ENCODE measurements around the gene ERBB4.

The ERBB4 gene

DNA sequence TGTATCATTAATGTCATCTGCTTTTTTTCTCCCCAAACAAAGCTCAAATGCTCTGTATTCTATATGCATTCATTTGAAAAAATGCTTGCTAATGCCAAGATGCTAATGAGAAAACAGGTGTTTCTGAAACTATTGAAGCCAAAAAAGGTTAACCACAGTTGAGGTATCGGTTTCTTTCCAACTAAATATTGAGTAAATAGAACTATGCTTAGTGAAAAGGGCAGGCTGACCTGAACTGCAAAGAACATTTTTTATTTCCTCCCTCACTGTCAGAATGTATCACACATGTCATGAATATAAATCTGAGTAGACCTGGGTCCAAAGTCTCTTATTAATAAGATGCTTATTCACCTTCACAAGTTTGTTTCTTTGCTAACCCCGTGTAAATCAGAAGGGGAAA is 1115.6 kb downstream of the ERBB4 start:
- no peak for DNase-seq (ENCODE audit: low read depth in 2 of 2)

DNA sequence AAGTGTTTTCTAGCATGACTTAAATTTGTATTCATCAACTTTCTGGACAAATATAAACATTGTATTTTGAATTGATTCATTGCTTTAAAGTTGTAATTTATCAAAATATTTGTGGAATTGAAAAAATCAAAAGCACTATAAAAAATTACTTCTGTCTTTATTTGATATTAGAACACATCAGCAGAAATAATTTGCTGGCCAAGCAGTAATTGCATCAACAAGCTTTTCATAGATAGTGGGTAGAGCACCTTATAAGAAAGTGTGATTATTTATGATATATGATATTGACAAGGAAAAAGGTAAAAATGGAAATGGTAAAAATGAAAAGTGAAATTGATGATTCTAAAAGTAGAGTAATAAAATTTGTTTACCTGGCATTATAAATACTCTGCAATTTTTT is 1121.1 kb downstream of the ERBB4 start:
- no peak for DNase-seq (ENCODE audit: low read depth in 2 of 2)

DNA sequence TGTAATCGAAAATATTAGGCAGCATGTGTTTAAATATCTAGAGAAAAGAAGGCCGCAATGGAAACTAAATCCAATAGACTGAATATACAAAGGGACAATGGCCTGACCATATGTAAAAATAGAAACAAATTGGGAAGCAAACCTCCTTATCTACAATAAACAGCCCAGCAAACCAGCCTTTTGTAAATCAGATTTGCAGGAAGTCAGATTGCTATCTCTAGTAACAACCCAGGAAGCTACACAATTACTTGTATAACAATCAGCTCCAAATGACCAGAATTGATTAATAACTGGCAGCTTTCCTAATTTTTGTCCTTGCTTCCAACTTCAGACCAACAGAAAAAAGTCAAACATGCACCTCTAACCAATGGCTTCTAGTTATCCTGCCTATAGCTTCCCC is 1122.2 kb downstream of the ERBB4 start:
- no peak for DNase-seq (ENCODE audit: low read depth in 2 of 2)

DNA sequence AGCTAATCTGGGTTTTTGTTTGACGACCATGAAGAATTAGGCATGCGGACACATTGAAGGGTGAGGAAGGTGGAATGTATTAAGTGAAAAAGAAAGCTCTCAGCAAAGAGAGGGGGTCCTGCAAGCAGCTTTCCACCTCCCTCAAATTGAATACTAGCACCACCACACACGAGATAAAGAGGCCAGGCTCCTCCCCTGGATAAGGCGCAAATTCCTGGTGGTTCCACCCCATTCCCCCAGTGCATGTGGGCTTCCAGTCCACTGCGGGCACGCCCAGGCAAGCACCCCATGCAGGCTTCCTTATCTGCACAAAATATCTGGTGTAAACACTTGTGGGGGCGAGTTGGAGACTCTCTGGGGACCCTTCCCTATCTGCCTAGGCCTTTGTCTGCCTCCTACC is 1124.9 kb downstream of the ERBB4 start:
- no peak for DNase-seq (ENCODE audit: low read depth in 2 of 2)

DNA sequence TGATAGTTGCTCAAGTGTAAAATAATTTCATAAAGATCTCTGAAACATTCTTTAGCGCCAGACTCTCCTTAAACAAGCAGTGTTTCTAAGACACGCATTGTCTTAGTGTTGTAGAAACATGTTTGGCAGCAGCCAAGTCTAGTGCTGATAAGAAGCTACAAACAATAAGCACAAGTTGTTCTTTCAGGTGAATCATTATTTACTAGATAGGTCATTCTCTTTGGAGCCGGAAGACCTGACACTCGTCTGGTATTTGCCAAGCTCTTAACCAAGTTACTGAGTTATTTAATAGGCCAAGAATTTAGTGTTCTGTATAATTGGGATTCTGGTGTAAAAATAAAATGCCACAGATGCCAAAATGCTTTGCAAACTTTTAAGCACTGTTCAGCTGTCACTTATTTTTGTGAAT is 1130.1 kb downstream of the ERBB4 start:
- DNase-seq (ENCODE audit: low read depth in 2 of 2): no peak

DNA sequence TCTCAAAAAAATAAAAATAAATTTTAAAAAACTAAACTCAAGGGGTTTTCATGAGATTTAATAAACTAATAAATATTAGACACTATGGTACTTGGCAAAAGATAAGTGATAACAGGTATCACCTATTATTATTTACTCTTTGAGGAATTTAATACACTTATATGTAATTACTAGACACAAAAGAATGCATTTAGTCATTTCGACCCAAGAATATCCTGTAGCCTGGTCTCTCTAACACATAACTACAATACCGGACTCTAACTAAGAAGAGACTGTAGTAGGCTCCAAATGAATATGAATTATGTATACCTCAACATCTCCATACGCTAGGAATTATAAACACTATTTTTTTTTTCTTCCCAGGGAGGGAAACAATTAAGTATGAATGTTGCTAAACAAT is 1131.5 kb downstream of the ERBB4 start:
- no peak for DNase-seq (ENCODE audit: low read depth in 2 of 2)

DNA sequence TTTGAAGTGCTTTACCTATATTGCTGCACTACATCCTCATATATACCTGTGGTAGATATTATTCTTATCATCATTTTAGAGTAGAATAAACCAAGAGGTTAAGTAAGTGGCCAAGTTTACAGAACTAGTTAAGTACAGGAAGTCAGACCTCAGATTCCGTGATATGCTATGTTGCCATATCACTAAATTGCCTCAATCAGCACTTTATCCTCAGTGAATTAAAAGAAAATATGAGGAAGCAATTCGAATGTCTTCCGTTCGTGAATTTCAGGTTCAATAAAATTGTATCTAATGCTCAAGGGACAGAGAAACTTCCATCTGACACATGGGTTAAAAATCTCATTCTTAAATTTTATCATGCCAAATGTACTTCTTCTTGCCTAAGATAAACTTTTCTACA is 1133.6 kb downstream of the ERBB4 start:
- DNase-seq (ENCODE audit: low read depth in 2 of 2): no peak

DNA sequence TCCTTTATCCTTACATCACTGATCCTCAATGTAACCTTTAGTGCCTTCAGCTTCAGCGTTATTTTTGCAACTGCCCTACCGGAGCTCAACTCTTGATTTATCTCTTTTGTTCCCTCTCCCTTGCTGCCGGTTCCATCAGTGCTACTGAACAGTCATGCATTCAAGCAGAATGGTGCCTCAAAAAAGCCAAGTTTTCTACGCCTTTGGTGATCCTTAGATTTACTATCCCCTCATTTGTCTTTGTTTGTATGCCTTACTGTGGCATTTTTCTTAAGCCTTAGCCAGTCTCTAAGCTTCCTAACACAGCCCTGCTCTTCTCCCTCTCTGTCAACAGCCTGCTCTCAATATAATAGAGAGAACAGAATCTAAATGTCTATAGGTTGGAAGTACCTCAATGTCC is 1134.5 kb downstream of the ERBB4 start:
- DNase-seq (ENCODE audit: low read depth in 2 of 2): no peak

DNA sequence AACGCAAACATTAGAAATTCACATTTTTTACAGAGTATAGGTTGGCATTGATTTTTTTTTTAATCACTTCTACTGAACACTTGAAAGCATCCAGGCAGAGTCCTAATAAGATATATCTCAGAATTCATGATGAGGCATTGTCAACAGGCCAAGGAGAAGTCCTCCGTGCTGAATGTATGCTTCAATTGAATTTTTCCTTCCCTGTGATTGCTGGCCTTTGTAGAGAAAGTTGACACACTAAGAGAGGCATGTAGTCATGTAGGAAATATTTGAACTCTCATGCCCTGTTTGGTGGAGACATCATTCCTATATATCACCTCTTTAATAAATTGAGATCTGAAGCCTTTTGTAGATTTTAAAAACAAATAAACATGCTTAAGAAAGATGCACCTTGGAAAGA is 1137.3 kb downstream of the ERBB4 start:
- no peak for DNase-seq (ENCODE audit: low read depth in 2 of 2)

DNA sequence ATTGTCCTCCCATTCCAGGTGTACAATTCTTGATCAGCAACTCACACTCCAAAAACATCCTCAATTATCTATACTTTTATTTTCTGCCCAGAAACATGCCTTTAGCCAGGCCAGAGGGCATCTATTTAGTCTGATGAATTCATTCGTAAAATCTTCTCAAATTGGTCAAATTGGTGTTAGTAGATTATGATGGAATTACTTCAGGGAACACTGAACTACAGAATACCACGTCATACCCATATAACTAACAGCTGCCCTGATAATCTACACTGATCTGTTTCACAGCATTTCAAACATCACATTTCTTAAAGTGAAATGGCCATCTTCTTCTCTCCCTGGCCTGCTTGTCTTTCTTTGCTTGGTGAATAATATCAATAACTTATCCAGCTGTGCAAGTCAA is 1140.8 kb downstream of the ERBB4 start:
- no peak for DNase-seq (ENCODE audit: low read depth in 2 of 2)

DNA sequence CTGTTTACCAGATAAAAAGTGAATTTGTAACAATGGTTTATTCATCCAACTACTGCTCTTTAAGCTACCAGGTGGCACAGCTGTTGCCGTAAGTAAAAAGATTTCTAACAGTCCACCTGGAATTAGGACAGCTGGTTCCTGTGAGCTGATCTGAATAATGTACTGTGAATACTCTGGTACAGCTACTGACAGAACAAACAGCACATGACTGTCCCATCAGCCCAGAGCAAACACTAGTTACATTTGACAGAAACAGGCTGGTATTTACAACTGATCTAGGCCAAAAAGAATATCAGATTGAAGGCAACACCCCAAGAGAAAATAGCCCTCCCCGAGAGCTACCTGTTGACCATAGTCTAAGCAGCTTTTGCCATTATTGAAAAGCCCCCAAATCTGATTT is 1141.8 kb downstream of the ERBB4 start:
- DNase-seq (ENCODE audit: low read depth in 2 of 2): no peak

DNA sequence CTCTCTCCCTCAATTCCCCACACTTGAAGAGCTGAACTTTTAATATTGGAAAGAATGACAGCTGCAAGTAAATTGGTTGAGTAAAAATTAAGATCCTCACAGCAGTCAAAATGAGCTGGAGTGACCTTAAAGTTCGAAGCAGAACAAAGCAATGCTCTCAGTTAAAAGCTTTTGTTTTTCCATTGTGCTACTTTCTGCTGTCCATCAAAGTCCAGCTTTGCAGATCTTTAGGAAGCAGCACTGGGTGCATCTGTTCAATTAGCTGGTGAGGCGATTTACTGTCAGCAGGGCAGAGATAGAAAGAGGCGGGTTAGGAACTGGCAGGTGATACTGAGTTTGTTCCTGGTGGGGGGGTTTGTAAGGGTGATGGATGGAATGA is 1147.4 kb downstream of the ERBB4 start:
- DNase-seq (ENCODE audit: low read depth in 2 of 2): no peak

DNA sequence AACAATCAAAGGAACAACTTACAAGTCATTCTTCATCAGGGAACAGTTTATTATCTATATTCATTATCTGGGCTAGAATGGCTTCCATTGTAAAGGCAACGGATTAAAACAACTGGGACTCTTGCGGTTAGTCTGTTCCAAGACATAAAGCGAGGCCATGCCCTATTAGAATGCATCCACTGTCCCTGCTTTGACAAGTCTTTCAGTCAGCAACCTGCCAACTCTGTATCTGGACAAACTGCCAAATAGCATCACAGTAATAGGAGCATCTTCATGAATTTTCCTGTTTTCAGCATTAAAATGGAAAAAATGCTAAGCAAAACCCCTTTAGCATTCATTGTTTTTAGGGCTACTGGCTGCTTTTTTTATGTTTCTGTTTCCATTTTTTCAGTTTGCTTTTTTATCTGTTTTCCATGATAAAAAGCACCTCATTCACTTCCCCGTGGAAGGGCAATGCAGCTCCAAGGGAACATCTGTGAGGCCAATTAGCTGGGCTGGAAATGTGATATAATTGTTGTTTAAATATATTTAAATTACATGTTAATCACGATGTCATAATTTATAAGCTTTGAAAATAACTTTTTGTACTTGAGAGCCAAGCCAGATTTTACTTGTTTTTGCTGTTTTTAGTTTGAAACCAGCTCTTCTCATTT is 1147.9 kb downstream of the ERBB4 start:
- no peak for DNase-seq (ENCODE audit: low read depth in 2 of 2)

DNA sequence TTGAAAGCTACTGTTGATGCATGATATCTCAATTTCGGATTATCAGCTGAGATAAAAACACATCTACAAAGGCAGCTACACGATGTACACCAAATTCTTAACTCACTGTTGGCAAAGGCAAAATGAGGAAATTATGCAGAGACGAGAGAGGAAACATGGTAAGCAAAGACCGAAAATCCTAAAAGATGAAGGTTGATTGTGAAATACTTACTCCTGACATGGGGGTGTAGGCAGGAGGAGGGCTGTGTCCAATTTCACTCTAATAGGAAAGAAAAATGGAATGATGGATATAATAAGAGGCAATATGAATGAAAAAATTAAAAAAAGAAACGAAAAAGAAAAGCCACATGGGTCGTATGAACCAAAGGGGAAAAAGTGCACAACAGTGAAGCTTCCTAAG is 1150.9 kb downstream of the ERBB4 start:
- no peak for DNase-seq (ENCODE audit: low read depth in 2 of 2)

DNA sequence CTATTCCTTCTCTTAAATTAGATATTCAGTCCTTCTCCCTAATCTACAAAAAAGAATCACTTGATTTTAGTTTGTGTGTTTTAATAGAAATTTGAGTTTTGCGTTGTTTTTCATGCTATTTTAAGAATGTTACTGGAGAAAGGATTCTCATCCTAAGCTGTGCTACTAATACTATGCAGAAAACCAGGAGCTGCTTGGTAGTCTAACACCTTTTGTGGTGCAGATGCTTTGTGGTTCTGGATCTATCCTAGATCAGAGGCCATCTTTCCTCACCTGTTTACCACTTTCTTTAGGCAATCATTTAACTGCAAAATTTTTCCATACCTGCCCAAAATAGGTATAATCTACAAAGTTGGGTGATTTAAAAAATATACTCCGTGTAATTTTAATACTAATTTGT is 1158.6 kb downstream of the ERBB4 start:
- no peak for DNase-seq (ENCODE audit: low read depth in 2 of 2)

DNA sequence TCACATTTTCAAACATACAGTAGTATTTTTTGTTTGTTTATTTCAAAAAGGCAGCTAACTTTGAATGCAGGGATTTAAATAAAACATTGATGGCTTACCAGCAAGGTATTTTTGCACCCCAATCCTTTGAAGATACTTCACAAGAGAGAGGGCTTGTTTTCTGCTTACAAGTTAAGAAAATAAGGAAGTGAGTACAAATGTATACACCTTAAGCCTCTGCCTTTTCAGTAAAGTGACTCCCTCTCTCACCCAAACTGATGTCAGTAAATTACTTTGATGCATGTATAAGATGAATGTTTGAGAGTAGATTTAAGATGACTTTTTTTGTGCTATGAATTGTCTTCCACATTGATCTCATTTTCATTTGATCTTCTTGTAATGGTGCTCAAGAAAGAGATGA is 1162.2 kb downstream of the ERBB4 start:
- DNase-seq (ENCODE audit: low read depth in 2 of 2): no peak

DNA sequence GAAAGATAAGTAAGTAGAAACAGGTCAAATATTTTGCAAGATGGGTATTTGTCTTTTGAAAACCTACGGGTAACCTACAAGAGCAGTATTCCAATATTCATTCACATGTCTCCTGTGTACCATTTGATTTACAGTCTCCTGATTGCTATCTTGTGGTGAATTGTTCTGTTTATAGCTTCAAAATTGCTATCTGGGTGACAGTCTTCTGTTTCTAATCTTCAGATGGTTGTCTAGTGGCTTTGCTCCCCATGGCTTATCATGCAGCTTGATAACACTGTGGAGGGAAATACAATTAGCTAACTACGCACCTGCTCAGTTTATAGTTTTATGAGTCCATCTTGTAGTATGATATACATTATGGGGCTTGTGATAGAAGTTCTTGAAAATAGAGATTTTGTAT is 1165.4 kb downstream of the ERBB4 start:
- DNase-seq (ENCODE audit: low read depth in 2 of 2): no peak

DNA sequence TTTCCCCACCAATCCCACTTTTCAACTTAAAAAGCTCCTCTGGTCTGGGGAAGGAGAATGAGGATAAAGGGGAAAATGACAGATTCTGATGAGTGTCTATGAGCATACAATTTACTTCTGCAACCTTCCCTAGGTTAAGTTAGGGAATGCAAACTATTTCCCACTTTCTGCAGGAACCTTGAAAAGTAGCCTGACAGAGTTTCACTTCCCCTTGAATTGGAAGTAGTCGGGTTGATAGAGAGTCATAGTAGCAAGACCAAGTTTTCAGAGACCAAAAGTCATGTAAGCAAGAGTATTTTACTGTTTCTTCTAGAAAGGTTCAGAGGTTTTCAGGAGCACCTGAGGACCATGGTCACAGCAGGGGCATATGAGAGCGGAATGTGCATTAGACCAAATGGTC is 1167.1 kb downstream of the ERBB4 start:
- DNase-seq (ENCODE audit: low read depth in 2 of 2): no peak

DNA sequence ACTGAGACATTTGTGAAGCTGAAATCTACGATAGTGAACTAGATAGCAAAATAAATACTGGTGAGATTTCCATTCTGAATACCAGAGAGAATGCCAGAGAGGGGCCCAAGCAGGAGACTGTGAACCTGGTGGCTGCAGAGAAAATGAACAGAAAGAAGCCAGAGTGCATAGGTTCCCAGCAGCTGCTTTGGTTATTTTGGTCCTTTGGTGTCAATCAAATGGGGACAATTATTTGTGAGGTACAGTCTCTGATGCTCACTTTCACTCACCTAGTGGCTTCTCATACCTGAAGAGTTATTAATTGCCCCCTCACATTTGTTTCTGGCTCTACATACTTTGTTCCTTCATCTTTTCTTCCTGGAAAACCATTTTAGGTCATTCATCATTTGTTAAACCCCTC is 1170.1 kb downstream of the ERBB4 start:
- DNase-seq (ENCODE audit: low read depth in 2 of 2): no peak

DNA sequence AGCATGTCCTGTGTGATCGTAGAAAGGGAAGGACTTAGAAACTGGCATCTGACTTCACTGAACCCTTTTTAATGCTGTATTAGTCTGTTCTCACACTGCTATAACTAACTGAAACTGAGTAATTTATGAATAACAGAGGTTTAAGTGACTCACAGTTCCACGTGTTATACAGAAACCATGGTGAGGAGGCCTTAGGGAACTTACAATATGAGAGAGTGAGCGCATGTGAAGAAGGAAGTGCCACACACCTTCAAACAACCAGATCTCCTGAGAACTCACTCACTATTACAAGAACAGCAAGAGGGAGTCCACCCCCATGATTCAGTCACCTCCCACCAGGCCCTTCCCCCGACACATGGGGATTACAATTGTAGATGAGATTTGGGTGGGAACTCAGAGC is 1170.9 kb downstream of the ERBB4 start:
- DNase-seq (ENCODE audit: low read depth in 2 of 2): no peak

DNA sequence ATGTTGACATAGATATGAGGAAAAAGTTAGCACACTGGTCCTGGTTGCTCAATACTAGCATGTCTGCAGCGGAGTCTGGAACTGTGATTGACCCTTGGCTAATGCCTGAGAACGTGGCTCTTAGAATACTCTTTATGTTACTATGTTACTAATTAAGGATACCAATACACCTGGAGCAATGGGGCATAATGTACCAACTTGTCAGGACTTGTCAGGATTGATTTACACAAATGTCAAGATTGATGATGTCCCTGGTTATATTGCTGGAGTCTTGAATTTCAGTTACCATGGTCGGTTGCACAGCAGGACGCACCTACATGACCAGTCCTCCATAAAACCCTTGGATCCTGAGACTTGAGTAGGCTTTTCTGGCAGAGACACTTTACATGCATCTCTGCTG is 1171.3 kb downstream of the ERBB4 start:
- DNase-seq (ENCODE audit: low read depth in 2 of 2): no peak

DNA sequence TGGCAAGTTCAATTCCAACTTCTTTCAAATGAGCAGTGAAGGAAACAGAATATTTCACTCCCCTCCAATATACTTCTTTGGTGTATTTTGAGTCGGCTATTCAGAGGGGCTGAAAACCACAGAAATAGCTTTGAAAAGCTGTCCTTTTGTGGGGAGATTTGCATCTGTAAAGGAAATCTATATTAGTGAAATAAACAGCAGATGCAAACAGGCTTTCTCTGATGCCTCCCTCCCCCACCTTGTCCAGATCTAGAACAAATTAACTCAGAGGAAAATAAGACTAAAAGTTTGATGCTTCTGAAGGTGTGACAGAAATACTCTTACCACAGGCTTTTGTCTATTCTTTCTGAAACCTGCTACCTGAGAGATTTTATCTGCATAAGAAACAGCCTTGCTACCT is 1173.7 kb downstream of the ERBB4 start:
- no peak for DNase-seq (ENCODE audit: low read depth in 2 of 2)

DNA sequence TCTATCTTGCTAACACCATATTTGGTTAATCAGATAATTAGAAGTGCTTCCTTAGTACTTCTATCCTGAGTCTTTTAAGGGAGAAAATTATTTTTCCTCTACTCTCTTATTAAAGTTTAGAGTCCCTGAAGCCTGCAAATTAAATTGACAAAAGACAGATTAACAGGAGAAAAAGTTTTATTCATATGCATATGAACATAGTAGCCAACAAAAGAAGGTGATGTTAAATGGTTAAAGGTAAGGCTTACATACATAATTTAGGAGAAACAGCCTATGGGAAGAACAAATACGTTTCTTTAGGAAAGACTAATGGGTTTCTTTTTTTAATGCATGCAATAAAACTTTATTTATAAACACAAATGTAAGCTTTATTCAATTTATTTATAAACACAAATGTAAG is 1177.2 kb downstream of the ERBB4 start:
- no peak for DNase-seq (ENCODE audit: low read depth in 2 of 2)

DNA sequence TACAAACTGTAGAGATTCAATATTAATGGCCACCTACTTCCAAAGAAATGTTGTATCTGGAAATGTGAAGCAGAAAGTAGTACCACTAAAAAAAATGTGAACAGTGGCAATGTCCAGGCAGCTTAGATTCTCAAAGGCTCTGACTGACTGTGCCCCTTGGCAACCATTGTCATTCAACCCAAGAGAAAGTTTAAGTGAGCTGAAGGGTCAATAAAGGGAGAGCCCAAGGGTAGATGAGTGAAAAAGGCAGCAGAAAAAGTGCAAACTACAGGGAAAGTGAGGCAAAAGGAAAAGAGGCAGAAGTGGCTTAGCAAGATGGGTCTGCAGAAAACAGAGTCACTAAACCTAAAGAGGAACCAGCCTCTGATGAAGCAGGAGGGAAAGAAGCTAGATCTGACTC is 1179.3 kb downstream of the ERBB4 start:
- DNase-seq (ENCODE audit: low read depth in 2 of 2): no peak

DNA sequence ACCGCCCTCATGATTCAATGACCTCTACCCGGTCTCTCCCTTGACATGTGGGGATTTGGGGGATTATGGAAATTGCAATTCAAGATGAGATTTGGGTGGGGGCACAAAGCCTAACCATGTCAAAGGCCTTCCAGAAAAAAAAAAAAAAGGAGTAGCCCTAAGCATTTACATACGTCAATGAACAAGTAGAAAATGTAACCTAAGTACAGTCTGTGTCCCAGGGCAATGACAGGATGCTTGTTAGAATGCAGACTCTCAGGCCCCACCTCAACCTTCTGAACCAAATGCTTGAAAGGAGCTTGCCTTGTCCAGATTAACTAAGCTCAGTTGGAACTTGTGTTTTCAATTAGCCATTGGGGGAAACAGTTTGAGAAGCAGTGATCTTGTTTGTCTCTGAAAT is 1180.1 kb downstream of the ERBB4 start:
- no peak for DNase-seq (ENCODE audit: low read depth in 2 of 2)
